Measurements from ENCODE around the gene SHISA7. TPM values are rescaled to one million over a fixed set of nuclear protein-coding genes. Genes with fewer than 3 reads are reported as not detected.

SHISA7 gene
- polyA plus RNA-seq, 1 of the 3 experiments (the other 2 are of a cell fraction), result 0.02 TPM

DNA sequence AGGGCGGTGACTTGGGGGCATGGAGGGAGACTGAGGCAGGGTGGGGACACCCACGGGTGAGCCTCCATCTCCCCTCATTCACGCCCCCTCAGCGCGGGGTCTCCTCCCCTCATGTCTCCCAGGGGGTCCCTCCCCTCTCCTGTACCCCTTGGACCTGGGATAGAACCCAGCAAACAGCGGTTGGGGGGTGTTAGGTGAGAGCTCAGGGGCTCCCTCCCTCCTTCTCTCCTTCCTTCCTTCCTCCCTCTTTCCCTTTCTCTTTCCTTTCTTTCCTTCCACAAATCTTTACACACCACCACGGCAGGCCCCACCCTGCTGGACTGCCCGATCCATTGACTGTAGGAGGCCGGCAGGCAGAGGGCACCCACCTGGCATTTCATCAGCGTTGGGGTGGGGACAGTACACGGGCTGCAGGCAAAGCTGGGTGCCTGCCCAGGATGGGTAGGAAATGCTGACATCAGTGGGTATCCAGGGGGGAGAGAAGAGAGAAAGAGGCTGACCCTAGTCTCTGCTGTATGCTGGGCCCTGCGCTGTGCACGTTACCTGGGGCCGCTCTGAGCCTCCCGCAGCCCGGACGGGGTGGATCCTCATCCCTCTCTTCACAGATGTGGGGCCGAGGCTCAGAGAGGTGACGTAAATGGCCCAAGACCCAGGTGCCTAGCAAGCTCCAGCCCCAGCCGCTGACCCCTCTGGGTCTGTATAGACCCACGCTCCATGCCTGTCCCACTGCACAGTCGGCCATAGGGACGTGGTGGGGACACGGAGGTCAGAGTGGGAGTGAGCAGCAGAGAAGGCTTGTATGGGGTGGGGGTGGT lies 48.7 kb upstream of the SHISA7 start:
- no peak overlapping the region for H3K9ac ChIP-seq
- DNase-seq, result no peak
- no peaks in the 10 kb centered on the region for H3K79me2 ChIP-seq (ENCODE audit: insufficient read depth)
- TF ChIP-seq REST (IDR thresholded peaks at IDR 0.05; ENCODE audit: low read depth, low read length) (no peak), FOXJ3 (CRISPR knock-in tag; IDR thresholded peaks at IDR 0.05) (no peak), TAF1 (IDR thresholded peaks at IDR 0.05; ENCODE audit: borderline replicate concordance, low read depth, low read length) (no peak), FOSL2 (IDR thresholded peaks at IDR 0.05; ENCODE audit: borderline replicate concordance, low read depth) (no peak), TEAD4 (IDR thresholded peaks at IDR 0.05; ENCODE audit: borderline replicate concordance, insufficient read depth) (no peak), NFIC (IDR thresholded peaks at IDR 0.05; ENCODE audit: borderline replicate concordance) (no peak), TCF12 (IDR thresholded peaks at IDR 0.05) (no peak), EP300 (IDR thresholded peaks at IDR 0.05; ENCODE audit: borderline replicate concordance in 1 of 2, low read depth in 1 of 2, low read length in 1 of 2) (no peak), EZH2phosphoT487 (IDR thresholded peaks at IDR 0.05; ENCODE audit: borderline replicate concordance, low read depth) (no peak), MEF2A (IDR thresholded peaks at IDR 0.05; ENCODE audit: borderline replicate concordance, low read depth) (no peak), GABPA (IDR thresholded peaks at IDR 0.05; ENCODE audit: low read depth) (no peak), SMC3 (IDR thresholded peaks at IDR 0.05; ENCODE audit: low read depth, low read length) (no peak), RXRA (IDR thresholded peaks at IDR 0.05; ENCODE audit: borderline replicate concordance, low read depth) (no peak), YY1 (IDR thresholded peaks at IDR 0.05; ENCODE audit: low read depth) (no peak)
- TF ChIP-seq, protein P1, sequence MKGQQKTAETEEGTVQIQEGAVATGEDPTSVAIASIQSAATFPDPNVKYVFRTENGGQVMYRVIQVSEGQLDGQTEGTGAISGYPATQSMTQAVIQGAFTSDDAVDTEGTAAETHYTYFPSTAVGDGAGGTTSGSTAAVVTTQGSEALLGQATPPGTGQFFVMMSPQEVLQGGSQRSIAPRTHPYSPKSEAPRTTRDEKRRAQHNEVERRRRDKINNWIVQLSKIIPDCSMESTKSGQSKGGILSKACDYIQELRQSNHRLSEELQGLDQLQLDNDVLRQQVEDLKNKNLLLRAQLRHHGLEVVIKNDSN (IDR thresholded peaks at IDR 0.05; ENCODE audit: borderline replicate concordance, low read depth), result no peak
- TF ChIP-seq, protein P2, sequence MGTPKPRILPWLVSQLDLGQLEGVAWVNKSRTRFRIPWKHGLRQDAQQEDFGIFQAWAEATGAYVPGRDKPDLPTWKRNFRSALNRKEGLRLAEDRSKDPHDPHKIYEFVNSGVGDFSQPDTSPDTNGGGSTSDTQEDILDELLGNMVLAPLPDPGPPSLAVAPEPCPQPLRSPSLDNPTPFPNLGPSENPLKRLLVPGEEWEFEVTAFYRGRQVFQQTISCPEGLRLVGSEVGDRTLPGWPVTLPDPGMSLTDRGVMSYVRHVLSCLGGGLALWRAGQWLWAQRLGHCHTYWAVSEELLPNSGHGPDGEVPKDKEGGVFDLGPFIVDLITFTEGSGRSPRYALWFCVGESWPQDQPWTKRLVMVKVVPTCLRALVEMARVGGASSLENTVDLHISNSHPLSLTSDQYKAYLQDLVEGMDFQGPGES (IDR thresholded peaks at IDR 0.05; ENCODE audit: low read depth, low read length), result no peak
- TF ChIP-seq, protein P3, sequence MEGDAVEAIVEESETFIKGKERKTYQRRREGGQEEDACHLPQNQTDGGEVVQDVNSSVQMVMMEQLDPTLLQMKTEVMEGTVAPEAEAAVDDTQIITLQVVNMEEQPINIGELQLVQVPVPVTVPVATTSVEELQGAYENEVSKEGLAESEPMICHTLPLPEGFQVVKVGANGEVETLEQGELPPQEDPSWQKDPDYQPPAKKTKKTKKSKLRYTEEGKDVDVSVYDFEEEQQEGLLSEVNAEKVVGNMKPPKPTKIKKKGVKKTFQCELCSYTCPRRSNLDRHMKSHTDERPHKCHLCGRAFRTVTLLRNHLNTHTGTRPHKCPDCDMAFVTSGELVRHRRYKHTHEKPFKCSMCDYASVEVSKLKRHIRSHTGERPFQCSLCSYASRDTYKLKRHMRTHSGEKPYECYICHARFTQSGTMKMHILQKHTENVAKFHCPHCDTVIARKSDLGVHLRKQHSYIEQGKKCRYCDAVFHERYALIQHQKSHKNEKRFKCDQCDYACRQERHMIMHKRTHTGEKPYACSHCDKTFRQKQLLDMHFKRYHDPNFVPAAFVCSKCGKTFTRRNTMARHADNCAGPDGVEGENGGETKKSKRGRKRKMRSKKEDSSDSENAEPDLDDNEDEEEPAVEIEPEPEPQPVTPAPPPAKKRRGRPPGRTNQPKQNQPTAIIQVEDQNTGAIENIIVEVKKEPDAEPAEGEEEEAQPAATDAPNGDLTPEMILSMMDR (IDR thresholded peaks at IDR 0.05), result no peak
- TF ChIP-seq, protein P4, sequence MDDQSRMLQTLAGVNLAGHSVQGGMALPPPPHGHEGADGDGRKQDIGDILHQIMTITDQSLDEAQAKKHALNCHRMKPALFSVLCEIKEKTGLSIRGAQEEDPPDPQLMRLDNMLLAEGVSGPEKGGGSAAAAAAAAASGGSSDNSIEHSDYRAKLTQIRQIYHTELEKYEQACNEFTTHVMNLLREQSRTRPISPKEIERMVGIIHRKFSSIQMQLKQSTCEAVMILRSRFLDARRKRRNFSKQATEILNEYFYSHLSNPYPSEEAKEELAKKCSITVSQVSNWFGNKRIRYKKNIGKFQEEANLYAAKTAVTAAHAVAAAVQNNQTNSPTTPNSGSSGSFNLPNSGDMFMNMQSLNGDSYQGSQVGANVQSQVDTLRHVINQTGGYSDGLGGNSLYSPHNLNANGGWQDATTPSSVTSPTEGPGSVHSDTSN (IDR thresholded peaks at IDR 0.05), result no peak
- TF ChIP-seq, protein P5, sequence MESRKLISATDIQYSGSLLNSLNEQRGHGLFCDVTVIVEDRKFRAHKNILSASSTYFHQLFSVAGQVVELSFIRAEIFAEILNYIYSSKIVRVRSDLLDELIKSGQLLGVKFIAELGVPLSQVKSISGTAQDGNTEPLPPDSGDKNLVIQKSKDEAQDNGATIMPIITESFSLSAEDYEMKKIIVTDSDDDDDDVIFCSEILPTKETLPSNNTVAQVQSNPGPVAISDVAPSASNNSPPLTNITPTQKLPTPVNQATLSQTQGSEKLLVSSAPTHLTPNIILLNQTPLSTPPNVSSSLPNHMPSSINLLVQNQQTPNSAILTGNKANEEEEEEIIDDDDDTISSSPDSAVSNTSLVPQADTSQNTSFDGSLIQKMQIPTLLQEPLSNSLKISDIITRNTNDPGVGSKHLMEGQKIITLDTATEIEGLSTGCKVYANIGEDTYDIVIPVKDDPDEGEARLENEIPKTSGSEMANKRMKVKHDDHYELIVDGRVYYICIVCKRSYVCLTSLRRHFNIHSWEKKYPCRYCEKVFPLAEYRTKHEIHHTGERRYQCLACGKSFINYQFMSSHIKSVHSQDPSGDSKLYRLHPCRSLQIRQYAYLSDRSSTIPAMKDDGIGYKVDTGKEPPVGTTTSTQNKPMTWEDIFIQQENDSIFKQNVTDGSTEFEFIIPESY (IDR thresholded peaks at IDR 0.05; ENCODE audit: borderline replicate concordance, low read depth), result no peak
- peaks cover 18% of the 10 kb centered on the region for H3F3A ChIP-seq (replicated peaks; ENCODE audit: insufficient read depth)
- H3K4me2 ChIP-seq, result no peak overlapping the region
- 84% methylated on average over 19 of the region's 24 CpGs for WGBS (ENCODE audit: low lambda C conversion rate)
- ChIA-PET POLR2A (interaction anchor here (1.1 to 1.8 kb wide), 3 partner anchors 12 to 18 kb away, joined by 3 to 6 read pairs (median 3); partner anchors contain the start of gene ZNF628), CTCF (interaction anchor here (6.3 to 15.1 kb wide), 2 partner anchors 13 to 24 kb away, joined by 31 to 162 read pairs; no protein-coding TSS in a partner anchor)
- no peak overlapping the region for H2AFZ ChIP-seq (ENCODE audit: low read depth)
- no peaks in the 10 kb centered on the region for H3K36me3 ChIP-seq (replicated peaks in 1 of 2; ENCODE audit: control insufficient read depth in 1 of 2, insufficient read depth in 2 of 2, low read length in 1 of 2)
- H3K9me3 ChIP-seq, result no peaks in the 10 kb centered on the region
- no peak overlapping the region for H3K27ac ChIP-seq (ENCODE audit: low read depth in 2 of 2, low read length in 1 of 2)
- no peak overlapping the region for H3K4me3 ChIP-seq (ENCODE audit: low read depth in 2 of 2, low read length in 1 of 2)
- peaks cover 11 to 53% of the 10 kb centered on the region in 2 experiments; a peak in 3 of 4 replicates for H3K4me1 ChIP-seq (ENCODE audit: control insufficient read depth in 1 of 2, insufficient read depth in 2 of 2, low read depth in 1 of 2, low read length in 1 of 2)
- H3K9me2 ChIP-seq, result no peaks in the 10 kb centered on the region
- no peaks in the 10 kb centered on the region for H3K27me3 ChIP-seq (ENCODE audit: insufficient read depth)
- H4K20me1 ChIP-seq (ENCODE audit: insufficient read depth), result no peaks in the 10 kb centered on the region
